ENCODE data around the gene BBS2.

DNA sequence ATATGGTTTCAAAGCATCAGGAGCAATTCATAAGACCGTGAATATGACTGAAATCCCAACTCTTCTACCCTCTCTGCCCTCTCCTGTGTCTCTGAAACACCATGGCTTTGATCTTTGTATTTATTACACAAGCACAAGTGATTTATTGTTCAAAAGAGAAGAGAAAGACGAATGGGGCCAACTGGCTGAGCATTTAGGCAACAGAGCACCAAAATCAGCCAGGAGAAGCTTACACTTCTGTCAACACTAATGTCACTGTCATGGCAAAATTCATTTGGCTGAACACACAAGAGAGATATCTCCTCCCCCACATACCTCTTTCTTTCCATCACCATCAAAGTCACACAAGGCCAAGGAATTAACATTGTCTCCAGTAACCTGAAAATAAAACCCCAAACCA is 9.3 kb downstream of the BBS2 start:
- TF ChIP-seq HMGXB4 (CRISPR knock-in tag; IDR thresholded peaks at IDR 0.05; ENCODE audit: borderline replicate concordance): no peak
- TF ChIP-seq, protein P1, sequence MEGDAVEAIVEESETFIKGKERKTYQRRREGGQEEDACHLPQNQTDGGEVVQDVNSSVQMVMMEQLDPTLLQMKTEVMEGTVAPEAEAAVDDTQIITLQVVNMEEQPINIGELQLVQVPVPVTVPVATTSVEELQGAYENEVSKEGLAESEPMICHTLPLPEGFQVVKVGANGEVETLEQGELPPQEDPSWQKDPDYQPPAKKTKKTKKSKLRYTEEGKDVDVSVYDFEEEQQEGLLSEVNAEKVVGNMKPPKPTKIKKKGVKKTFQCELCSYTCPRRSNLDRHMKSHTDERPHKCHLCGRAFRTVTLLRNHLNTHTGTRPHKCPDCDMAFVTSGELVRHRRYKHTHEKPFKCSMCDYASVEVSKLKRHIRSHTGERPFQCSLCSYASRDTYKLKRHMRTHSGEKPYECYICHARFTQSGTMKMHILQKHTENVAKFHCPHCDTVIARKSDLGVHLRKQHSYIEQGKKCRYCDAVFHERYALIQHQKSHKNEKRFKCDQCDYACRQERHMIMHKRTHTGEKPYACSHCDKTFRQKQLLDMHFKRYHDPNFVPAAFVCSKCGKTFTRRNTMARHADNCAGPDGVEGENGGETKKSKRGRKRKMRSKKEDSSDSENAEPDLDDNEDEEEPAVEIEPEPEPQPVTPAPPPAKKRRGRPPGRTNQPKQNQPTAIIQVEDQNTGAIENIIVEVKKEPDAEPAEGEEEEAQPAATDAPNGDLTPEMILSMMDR (IDR thresholded peaks at IDR 0.05): no peak

Data from A549 (cell line).